Activated CD8-positive, alpha-beta T cell treated with anti-CD3 and anti-CD28 coated beads for 36 hours (primary cell): ENCODE measurements around the gene HYOU1. TPM values are rescaled to one million over a fixed set of nuclear protein-coding genes. Genes with fewer than 3 reads are reported as not detected.
"Not testable (repeated sequence)": the region's sequence is repeated elsewhere in the genome, so short reads cannot be mapped to it uniquely, and the experiment has no call there.

Source experiments
- ATAC-seq: fragments of 200-7000 bp; cut with Tn5 transposase; one replicate; pipeline ENCODE4 v1.10.0; 2021; ENCODE audit warnings: mild to moderate bottlenecking, moderate library complexity
- CTCF ChIA-PET: fragments of 350-600 bp; sonication (Branson Sonifier 250); formaldehyde crosslinking; loops from one replicate; lab custom pipeline; 2021; ENCODE audit warnings: antibody characterized with exemption; lab: Charles Lee
- POLR2A ChIA-PET: fragments of 350-600 bp; sonication (Branson Sonifier 250); formaldehyde crosslinking; loops from one replicate; lab custom pipeline; 2021; ENCODE audit warnings: antibody characterized with exemption; lab: Charles Lee
- DNase-seq: peaks from one replicate; pipeline ENCODE4 v3.0.0-alpha.2; 2020
- H3K27ac Mint-ChIP-seq: one replicate; pipeline ENCODE4 v1.8.0; 2021; ENCODE audit warnings: mild to moderate bottlenecking, mixed read lengths
- H3K27me3 Mint-ChIP-seq: one replicate; pipeline ENCODE4 v1.8.0; 2021; ENCODE audit warnings: mixed read lengths
- H3K36me3 Mint-ChIP-seq: one replicate; pipeline ENCODE4 v1.8.0; 2021; ENCODE audit warnings: low read depth, mixed read lengths
- H3K4me1 Mint-ChIP-seq: one replicate; pipeline ENCODE4 v1.8.0; 2021; ENCODE audit warnings: low read depth, mixed read lengths
- H3K4me3 Mint-ChIP-seq: one replicate; pipeline ENCODE4 v1.8.0; 2021; ENCODE audit warnings: mild to moderate bottlenecking, moderate library complexity, mixed read lengths
- H3K9me3 Mint-ChIP-seq: one replicate; pipeline ENCODE4 v1.8.0; 2021; ENCODE audit warnings: mixed read lengths
- CTCF ChIP-seq: fragments of 200-600 bp; IDR thresholded peaks from one replicate; pipeline ENCODE4 v1.8.0; 2022; ENCODE audit warnings: antibody characterized with exemption, mild to moderate bottlenecking
- intact Hi-C: fragments of 100-400 bp; cut with micrococcal nuclease; formaldehyde crosslinking; loops from one replicate; pipeline ENCODE4 v1.10.0; 2022
- total RNA-seq, 2 experiments: library from RNA; stranded (reverse); gene quantifications; one replicate each; pipeline ENCODE4 v1.2.3, GENCODE V29; 2021

Gene HYOU1
- total RNA-seq, result 100 to 1,000 TPM in 1 of 2 experiments, 10 to 100 TPM in 1; 92.4 to 101 TPM

- peaks cover 38% of the 10 kb centered on the region for H3K36me3 Mint-ChIP-seq
- DNase-seq (peak; percentile 100), ATAC-seq (peak; percentile 97)
- POLR2A ChIA-PET, result interaction anchor here (0.6 to 3.7 kb wide), 26 partner anchors 9 to 208 kb away, joined by 3 to 26 read pairs (median 7); partner anchors contain the start of genes C2CD2L, CENATAC, HINFP and RPS25
- peaks cover 35% of the 10 kb centered on the region for H3K4me1 Mint-ChIP-seq
- CTCF ChIA-PET, result interaction anchor here (0.6 to 4.3 kb wide), 7 partner anchors 8 to 117 kb away, joined by 3 to 18 read pairs (median 5); partner anchors contain the start of genes SLC37A4 and VPS11
- H3K9me3 Mint-ChIP-seq, result no peaks in the 10 kb centered on the region
- TF ChIP-seq CTCF, result no peak
- no peaks in the 10 kb centered on the region for H3K27me3 Mint-ChIP-seq
- peak within 1 kb of the TSS; percentile 95 for H3K27ac Mint-ChIP-seq
- intact Hi-C loops, result no loop called here
- peak within 1 kb of the TSS; percentile 86 for H3K4me3 Mint-ChIP-seq
These were observed at the start of gene HYOU1 for GRCh38 chr11:119057000-119057769. TSS of gene HYOU1 (minus strand) at chr11:119057205. CDS start at chr11:119056160, 1,045 bp downstream.

GRCh38 chr11:119103793-119104192 lies 46.8 kb upstream of the HYOU1 start:
- H3K27ac Mint-ChIP-seq, result no peak overlapping the region
- ATAC-seq (no peak), DNase-seq (no peak)
- POLR2A ChIA-PET, result interaction anchor here (9.7 kb wide), 1 partner anchor 10 kb away, joined by 107 read pairs; a partner anchor contains a TSS
- H3K27me3 Mint-ChIP-seq, result no peaks in the 10 kb centered on the region
- H3K9me3 Mint-ChIP-seq, result no peaks in the 10 kb centered on the region
- peaks cover 33% of the 10 kb centered on the region for H3K4me1 Mint-ChIP-seq
- peak overlapping the region; percentile 91 for H3K4me3 Mint-ChIP-seq
- CTCF ChIA-PET, result interaction anchor here (1.4 kb wide), 1 partner anchor 93 kb away, joined by 4 read pairs; no protein-coding TSS in a partner anchor
- H3K36me3 Mint-ChIP-seq, result peaks cover 13% of the 10 kb centered on the region
- intact Hi-C loops, result no loop called here
- TF ChIP-seq CTCF, result no peak

- Mint-ChIP-seq H3K4me3 (peak overlapping the region; percentile 91), H3K27ac (peak overlapping the region; percentile 97), H3K36me3 (peaks cover 19% of the 10 kb centered on the region), H3K4me1 (peaks cover 32% of the 10 kb centered on the region)
- intact Hi-C loops, ATAC-seq, DNase-seq, H3K27me3 Mint-ChIP-seq, H3K9me3 Mint-ChIP-seq: not testable (repeated sequence)
- CTCF ChIA-PET, result interaction anchor here (0.9 to 1.6 kb wide), 3 partner anchors 12 to 15 kb away, joined by 3 to 4 read pairs (median 3); no protein-coding TSS in a partner anchor
- POLR2A ChIA-PET, result interaction anchor here (1.0 to 2.3 kb wide), 5 partner anchors 10 to 219 kb away, joined by 3 to 20 read pairs (median 10); partner anchors contain the start of genes HMBS, HYOU1 and VPS11
These were observed 46.2 kb upstream of the HYOU1 start for GRCh38 chr11:119103161-119103664.

- Mint-ChIP-seq H3K4me1 (peaks cover 33% of the 10 kb centered on the region), H3K4me3 (peak within 1 kb of the TSS; percentile 91), H3K9me3 (no peaks in the 10 kb centered on the region), H3K27me3 (no peaks in the 10 kb centered on the region), H3K27ac (peak within 1 kb of the TSS; percentile 97), H3K36me3 (peaks cover 30% of the 10 kb centered on the region)
- TF ChIP-seq CTCF, result no peak
- intact Hi-C loops, result no loop called here
- CTCF ChIA-PET, result interaction anchor here (0.9 to 1.9 kb wide), 8 partner anchors 16 to 221 kb away, joined by 3 to 12 read pairs (median 4); partner anchors contain the start of genes CBL, HMBS and VPS11
- ATAC-seq (peak; percentile 82), DNase-seq (peak; percentile 93)
- POLR2A ChIA-PET, result interaction anchor here (0.8 to 2.3 kb wide), 14 partner anchors 9 to 220 kb away, joined by 3 to 20 read pairs (median 4); partner anchors contain the start of genes HMBS, HYOU1, RPS25 and TRAPPC4
These were observed 44.9 kb upstream of the HYOU1 start, which contains the start of gene DPAGT1 for GRCh38 chr11:119101759-119102423. TSS of gene DPAGT1 (minus strand) at chr11:119101853. CDS start at chr11:119101655, 198 bp downstream.
